IMR-90 (cell line): Measurements from ENCODE around the gene KRT1. TPM values are rescaled to one million over a fixed set of nuclear protein-coding genes. Genes with fewer than 3 reads are reported as not detected.

Experiments
- ATAC-seq: fragments of 200-7000 bp; cut with Tn5 transposase; 2 replicates; pipeline ENCODE4 v1.9.1; 2020; ENCODE audit warnings: low read depth, mild to moderate bottlenecking, moderate library complexity
- BruUV-seq: library from RNA; stranded (reverse); fragments of 400-500 nt; replicated peaks from 2 replicates; lab custom pipeline; 2021; lab: Mats Ljungman, UMichigan
- CTCF ChIA-PET: fragments of 300-600 bp; formaldehyde crosslinking; extraction: SDS; loops from one replicate; lab custom pipeline; 2021; ENCODE audit warnings: antibody characterized with exemption; lab: Yijun Ruan, JAX
- POLR2A ChIA-PET: fragments of 300-600 bp; sonication (Branson Sonifier 250); formaldehyde crosslinking; loops from one replicate; lab custom pipeline; 2022; ENCODE audit warnings: antibody characterized with exemption; ENCODE audit not compliant: unreplicated experiment; lab: Charles Lee
- DNase-seq: peaks from one replicate; pipeline ENCODE4 v3.0.0; 2013
- H2AFZ ChIP-seq: replicated peaks from 2 replicates; pipeline ENCODE3; 2013; ENCODE audit warnings: low read length, mild to moderate bottlenecking; ENCODE audit not compliant: poor library complexity
- H2AK5ac ChIP-seq: 2 replicates; pipeline ENCODE4 v1.6.1; 2013; ENCODE audit warnings: low read depth, low read length, inconsistent platforms
- H2AK9ac ChIP-seq: replicated peaks from 2 replicates; pipeline ENCODE3; 2013; ENCODE audit warnings: mild to moderate bottlenecking, low read depth, low read length, moderate library complexity; ENCODE audit not compliant: poor library complexity
- H2BK120ac ChIP-seq: 2 replicates; pipeline ENCODE4 v1.6.1; 2013; ENCODE audit warnings: low read depth, low read length, inconsistent platforms
- H2BK15ac ChIP-seq: 3 replicates; pipeline ENCODE4 v1.6.1; 2013; ENCODE audit warnings: low read depth, low read length, inconsistent platforms
- H2BK20ac ChIP-seq: 2 replicates; pipeline ENCODE4 v1.6.1; 2013; ENCODE audit warnings: low read depth, mild to moderate bottlenecking, inconsistent platforms, low read length, moderate library complexity
- H2BK5ac ChIP-seq: 2 replicates; pipeline ENCODE4 v1.6.1; 2013; ENCODE audit warnings: mild to moderate bottlenecking, low read depth, low read length, inconsistent platforms; ENCODE audit not compliant: poor library complexity, severe bottlenecking
- H3K14ac ChIP-seq: replicated peaks from 2 replicates; pipeline ENCODE4 v1.6.1; 2013; ENCODE audit warnings: low read depth, low read length, inconsistent platforms
- H3K18ac ChIP-seq: 2 replicates; pipeline ENCODE4 v1.6.1; 2013; ENCODE audit warnings: low read depth, low read length, control low read depth
- H3K23ac ChIP-seq: 2 replicates; pipeline ENCODE4 v1.6.1; 2013; ENCODE audit warnings: low read depth, low read length, inconsistent platforms
- H3K27ac ChIP-seq: 2 replicates; pipeline ENCODE4 v1.5.1; 2013; ENCODE audit warnings: mild to moderate bottlenecking, control low read depth, low read length; ENCODE audit not compliant: insufficient read depth
- H3K27me3 ChIP-seq: 2 replicates; pipeline ENCODE4 v1.6.1; 2013; ENCODE audit warnings: low read length; ENCODE audit not compliant: control insufficient read depth, insufficient read depth
- H3K36me3 ChIP-seq: 2 replicates; pipeline ENCODE4 v1.6.1; 2013; ENCODE audit warnings: low read length, mixed read lengths; ENCODE audit not compliant: control insufficient read depth, insufficient read depth
- H3K4ac ChIP-seq: 2 replicates; pipeline ENCODE4 v1.6.1; 2013; ENCODE audit warnings: low read depth, low read length, inconsistent platforms
- H3K4me1 ChIP-seq: 2 replicates; pipeline ENCODE4 v1.6.1; 2013; ENCODE audit warnings: low read length, mixed read lengths; ENCODE audit not compliant: control insufficient read depth, insufficient read depth
- H3K4me2 ChIP-seq: 2 replicates; pipeline ENCODE4 v1.6.1; 2013; ENCODE audit warnings: low read depth, mild to moderate bottlenecking, control low read depth, low read length, moderate library complexity
- H3K4me3 ChIP-seq: 2 replicates; pipeline ENCODE4 v1.5.1; 2013; ENCODE audit warnings: low read depth, mild to moderate bottlenecking, control low read depth, low read length, moderate library complexity; ENCODE audit not compliant: insufficient read depth
- H3K56ac ChIP-seq: 2 replicates; pipeline ENCODE4 v1.6.1; 2013; ENCODE audit warnings: low read length, inconsistent platforms; ENCODE audit not compliant: insufficient read depth; ENCODE audit errors: extremely low read depth
- H3K79me1 ChIP-seq, 2 experiments: 2 replicates each; pipeline ENCODE4 v1.6.1; 2013; ENCODE audit warnings: low read length in 2 of 2, inconsistent platforms in 1 of 2, low read depth in 1 of 2
- H3K9ac ChIP-seq: 2 replicates; pipeline ENCODE4 v1.6.1; 2013; ENCODE audit warnings: low read depth, low read length, control low read depth
- H3K9me1 ChIP-seq: 2 replicates; pipeline ENCODE4 v1.6.1; 2013; ENCODE audit warnings: low read length, inconsistent platforms; ENCODE audit not compliant: insufficient read depth
- H3K9me3 ChIP-seq: 2 replicates; pipeline ENCODE4 v1.6.1; 2013; ENCODE audit warnings: low read length; ENCODE audit not compliant: control insufficient read depth, insufficient read depth
- H4K20me1 ChIP-seq: 2 replicates; pipeline ENCODE4 v1.6.1; 2013; ENCODE audit warnings: low read length, inconsistent platforms; ENCODE audit not compliant: insufficient read depth
- H4K5ac ChIP-seq: 2 replicates; pipeline ENCODE4 v1.6.1; 2013; ENCODE audit warnings: mild to moderate bottlenecking, low read depth, low read length, control low read depth
- H4K8ac ChIP-seq, 2 experiments: 2 replicates each; pipeline ENCODE4 v1.6.1; 2013; ENCODE audit warnings: low read depth in 2 of 2, low read length in 2 of 2, control low read depth in 1 of 2, inconsistent platforms in 1 of 2
- H4K91ac ChIP-seq: 2 replicates; pipeline ENCODE4 v1.6.1; 2013; ENCODE audit warnings: low read depth, low read length, inconsistent platforms; ENCODE audit not compliant: insufficient read depth
- BHLHE40 ChIP-seq: fragments of 150-350 bp; IDR thresholded peaks from 2 replicates; pipeline ENCODE4 v1.6.1; 2016; ENCODE audit warnings: mild to moderate bottlenecking, low read depth, low read length
- CEBPB ChIP-seq: IDR thresholded peaks from 2 replicates; pipeline ENCODE4 v1.6.1; 2012; ENCODE audit warnings: low read depth, low read length, improper control_type of control experiment
- CHD1 ChIP-seq: IDR thresholded peaks from 2 replicates; pipeline ENCODE4 v1.6.1; 2012; ENCODE audit warnings: low read depth, low read length, improper control_type of control experiment
- CTCF ChIP-seq: conservative IDR thresholded peaks from 2 replicates; pipeline ENCODE4 v1.5.1; 2012; ENCODE audit warnings: mild to moderate bottlenecking, low read depth, low read length, improper control_type of control experiment
- ELK1 ChIP-seq: fragments of 150-350 bp; IDR thresholded peaks from 2 replicates; pipeline ENCODE4 v1.6.1; 2016; ENCODE audit warnings: low read depth, mild to moderate bottlenecking, low read length, moderate library complexity, borderline replicate concordance
- FOS ChIP-seq: fragments of 150-350 bp; IDR thresholded peaks from 2 replicates; pipeline ENCODE4 v1.6.1; 2016; ENCODE audit warnings: low read depth, low read length
- MAFK ChIP-seq: IDR thresholded peaks from 2 replicates; pipeline ENCODE4 v1.6.1; 2012; ENCODE audit warnings: low read depth, low read length, improper control_type of control experiment
- MAZ ChIP-seq: IDR thresholded peaks from 2 replicates; pipeline ENCODE4 v1.6.1; 2012; ENCODE audit warnings: low read depth, mild to moderate bottlenecking, low read length, improper control_type of control experiment, moderate library complexity, borderline replicate concordance
- MXI1 ChIP-seq: IDR thresholded peaks from 2 replicates; pipeline ENCODE4 v1.6.1; 2012; ENCODE audit warnings: low read depth, mild to moderate bottlenecking, low read length, moderate library complexity, borderline replicate concordance
- NFE2L2 ChIP-seq: fragments of 150-350 bp; IDR thresholded peaks from 2 replicates; pipeline ENCODE4 v1.6.1; 2016; ENCODE audit warnings: low read depth, mild to moderate bottlenecking, low read length
- POLR2A ChIP-seq: IDR thresholded peaks from 2 replicates; pipeline ENCODE4 v1.6.1; 2012; ENCODE audit warnings: mild to moderate bottlenecking, low read depth, low read length
- RAD21 ChIP-seq: IDR thresholded peaks from 2 replicates; pipeline ENCODE4 v1.6.1; 2012; ENCODE audit warnings: low read length, improper control_type of control experiment
- RCOR1 ChIP-seq: IDR thresholded peaks from 2 replicates; pipeline ENCODE4 v1.6.1; 2012; ENCODE audit warnings: mild to moderate bottlenecking, low read length, improper control_type of control experiment; ENCODE audit not compliant: insufficient replicate concordance
- RFX5 ChIP-seq: IDR thresholded peaks from 2 replicates; pipeline ENCODE4 v1.8.0; 2012; ENCODE audit warnings: low read depth, mild to moderate bottlenecking, low read length, moderate library complexity
- SMC3 ChIP-seq: fragments of 150-350 bp; IDR thresholded peaks from 2 replicates; pipeline ENCODE4 v1.6.1; 2016; ENCODE audit warnings: low read depth, mild to moderate bottlenecking, antibody characterized with exemption, low read length, moderate library complexity
- USF2 ChIP-seq: fragments of 150-350 bp; IDR thresholded peaks from 2 replicates; pipeline ENCODE4 v1.6.1; 2017; ENCODE audit warnings: mild to moderate bottlenecking, antibody characterized with exemption, low read length, low read depth
- WGBS, 2 experiments: methylation state at CpG; one replicate each; pipeline versions ENCODE4 v1.1.5 to v1.1.7; 2013; ENCODE audit warnings: missing lambda C conversion rate in 2 of 2; ENCODE audit not compliant: insufficient read length in 1 of 2; ENCODE audit errors: extremely low coverage in 2 of 2; 5-methylcytosine and 5-hydroxymethylcytosine counted together
- dilution Hi-C: fragments of 300-500 bp; cut with HindIII; formaldehyde crosslinking; loops from one replicate; pipeline ENCODE4 v1.14.3; 2018; ENCODE audit warnings: low sequenced_read_pairs; ENCODE audit not compliant: unreplicated experiment
- in situ Hi-C: fragments of 300-500 bp; cut with MboI; formaldehyde crosslinking; loops from 3 replicates; pipeline ENCODE4 v1.14.3; 2019; ENCODE audit warnings: low sequenced_read_pairs, inconsistent platforms, mixed read lengths
- intact Hi-C: fragments of 100-400 bp; cut with micrococcal nuclease; formaldehyde crosslinking; loops from 2 replicates; pipeline ENCODE4 v1.10.0; 2022
- polyA plus RNA-seq, 3 experiments: library from polyadenylated mRNA; depleted of rRNA; stranded (reverse); fragments of >200 nt; gene quantifications; 2 replicates each; pipeline ENCODE4 v1.2.3, GENCODE V29; 2012; ENCODE audit warnings: low replicate concordance in 1 of 3
- total RNA-seq: library from RNA; depleted of rRNA; stranded (reverse); fragments of >200 nt; gene quantifications from 2 replicates; pipeline ENCODE4 v1.2.3, GENCODE V29; 2012

The KRT1 gene
- total and polyA plus RNA-seq, 2 of the 4 experiments (the other 2 are of a cell fraction), result not detected

GRCh38 chr12:52646613-52647012, 33.6 kb downstream of the KRT1 start:
- Histone ChIP-seq H3K18ac (no peak overlapping the region), H3K36me3 (no peaks in the 10 kb centered on the region), H3K9me3 (no peaks in the 10 kb centered on the region), H3K4me1 (no peaks in the 10 kb centered on the region), H2BK20ac (no peak overlapping the region), H4K20me1 (no peaks in the 10 kb centered on the region), H2AK5ac (no peak overlapping the region), H2AFZ (no peak overlapping the region), H3K14ac (no peak overlapping the region), H3K4ac (no peak overlapping the region), H3K27ac (no peak overlapping the region), H3K27me3 (peaks cover 37% of the 10 kb centered on the region), H3K4me3 (no peak overlapping the region), H4K91ac (no peak overlapping the region), H3K9me1 (no peaks in the 10 kb centered on the region), H2BK120ac (no peak overlapping the region), H2BK5ac (no peak overlapping the region), H3K79me1 (no peaks in the 10 kb centered on the region), H3K23ac (no peak overlapping the region), H3K56ac (no peak overlapping the region), H2AK9ac (no peak overlapping the region), H4K5ac (no peak overlapping the region), H4K8ac (no peak overlapping the region), H2BK15ac (no peak overlapping the region), H3K4me2 (no peak overlapping the region), H3K9ac (no peak overlapping the region)
- dilution Hi-C loops, result no loop called here
- ChIA-PET CTCF (no interaction called here), POLR2A (no interaction called here)
- DNase-seq (no peak), ATAC-seq (no peak)
- intact Hi-C loops, result no loop called here
- in situ Hi-C loops, result no loop called here
- BruUV-seq, result no TSS peak
- TF ChIP-seq RFX5 (no peak), CHD1 (no peak), CTCF (no peak), USF2 (no peak), ELK1 (no peak), SMC3 (no peak), POLR2A (no peak), MXI1 (no peak), CEBPB (no peak), RCOR1 (no peak), MAFK (no peak), FOS (no peak), RAD21 (no peak), NFE2L2 (no peak), BHLHE40 (no peak), MAZ (no peak)
- WGBS, 2 experiments, result 78% methylated on average over 6 of the region's 12 CpGs; no CpG with 5 or more reads in 1 of the 2 experiments
